C4-2B (cell line): ENCODE data around the gene FAM8A1.

Experiments used
- CTCF ChIP-seq: fragments of 450-650 bp; conservative IDR thresholded peaks from 2 replicates; pipeline ENCODE4 v1.5.1; 2017; ENCODE audit warnings: mild to moderate bottlenecking
- ZFX ChIP-seq: fragments of 450-650 bp; IDR thresholded peaks from 2 replicates; pipeline ENCODE4 v1.6.1; 2017

- TF ChIP-seq CTCF: no peak
- no peak for TF ChIP-seq ZFX
Observed at GRCh38 chr6:17638212-17638715, 38.2 kb downstream of the FAM8A1 start.
